Stomach (tissue), 9 donors: ENCODE results near the gene BMP7. TPM values are rescaled to one million over a fixed set of nuclear protein-coding genes. Genes with fewer than 3 reads are reported as not detected.

Experiments used
- DNase-seq, 2 donors: peaks; one replicate each; pipeline versions ENCODE4 v3.0.0 to v3.0.0-alpha.2; 2013 to 2019
- H3K27ac ChIP-seq, 5 donors: fragments of 200-600 bp in 4 of 5; sonication (generic) in 4 of 5; one replicate each; pipeline ENCODE4 v1.5.1; 2013 to 2019; ENCODE audit warnings: mild to moderate bottlenecking in 1 of 5, moderate library complexity in 1 of 5
- H3K27me3 ChIP-seq, 3 donors: fragments of 200-600 bp; sonication (generic); one replicate each; pipeline ENCODE4 v1.5.1; 2017 to 2019; ENCODE audit warnings: mixed run types in 1 of 3
- H3K36me3 ChIP-seq, 4 donors: fragments of 200-600 bp; sonication (generic); 1 replicate in 3 of 4; 2 replicates in 1 of 4; pipeline ENCODE4 v1.5.1; 2016 to 2019
- H3K4me1 ChIP-seq, 4 donors: fragments of 200-600 bp; sonication (generic); one replicate each; pipeline ENCODE4 v1.5.1; 2016 to 2019
- H3K4me3 ChIP-seq, 4 donors: fragments of 200-600 bp; sonication (generic) in 3 of 4; one replicate each; pipeline ENCODE4 v1.5.1; 2016 to 2019; ENCODE audit warnings: mild to moderate bottlenecking in 1 of 4
- H3K9me3 ChIP-seq, 4 donors: fragments of 200-600 bp; sonication (generic); one replicate each; pipeline ENCODE4 v1.5.1; 2016 to 2019
- EP300 ChIP-seq: sonication (generic); formaldehyde crosslinking; IDR thresholded peaks from one replicate; pipeline ENCODE4 v1.6.1; 2017; ENCODE audit warnings: antibody characterized with exemption
- POLR2A ChIP-seq, 4 donors: fragments of 450-650 bp; IDR thresholded peaks; one replicate each; pipeline ENCODE4 v1.6.1; 2016; ENCODE audit warnings: antibody characterized with exemption in 4 of 4, control low read depth in 2 of 4, mild to moderate bottlenecking in 1 of 4, moderate library complexity in 1 of 4
- POLR2AphosphoS5 ChIP-seq, 3 donors: sonication (generic); formaldehyde crosslinking; IDR thresholded peaks; one replicate each; pipeline ENCODE4 v1.6.1; 2016; ENCODE audit warnings: antibody characterized with exemption in 3 of 3
- WGBS, 5 donors: extraction: QIAGEN DNeasy Blood & Tissue Kit in 3 of 5; methylation state at CpG; one replicate each; pipeline versions ENCODE4 v1.1.5 to v1.1.7; 2013 to 2018; 5-methylcytosine and 5-hydroxymethylcytosine counted together
- intact Hi-C: fragments of 100-400 bp; cut with DNase I; formaldehyde crosslinking; loops from one replicate; pipeline ENCODE4 v1.15.1; 2023; ENCODE audit warnings: low total_unique reads
- polyA plus RNA-seq, 3 donors: library from polyadenylated mRNA; stranded (reverse); fragments of 200-250 nt; gene quantifications; one replicate each; pipeline ENCODE4 v1.2.3, GENCODE V29; 2013
- total RNA-seq, 5 donors: library from RNA; depleted of rRNA; stranded (reverse); fragments of >200 nt; gene quantifications; one replicate each; pipeline versions ENCODE4 v1.1.0 to v1.2.3, GENCODE V29; 2014 to 2016
- TF ChIP-seq, protein P1 (sequence below), 7 experiments: fragments of 450-650 bp in 4 of 7; fragments of 200-600 bp in 3 of 7; sonication (generic) in 3 of 7; IDR thresholded peaks; one replicate each; pipeline ENCODE4 v1.5.1; 2016 to 2019; ENCODE audit warnings: antibody characterized with exemption in 7 of 7, control low read depth in 2 of 7, mild to moderate bottlenecking in 1 of 7
- donor health status: healthy with polysubstance abuse.
- donor health status: Bipolar disorder and iron deficiency.
- donor health status: healthy.

Gene BMP7
- total and polyA plus RNA-seq, 8 donors, result under 0.01 to 11.0 (median 2.4) TPM

DNA sequence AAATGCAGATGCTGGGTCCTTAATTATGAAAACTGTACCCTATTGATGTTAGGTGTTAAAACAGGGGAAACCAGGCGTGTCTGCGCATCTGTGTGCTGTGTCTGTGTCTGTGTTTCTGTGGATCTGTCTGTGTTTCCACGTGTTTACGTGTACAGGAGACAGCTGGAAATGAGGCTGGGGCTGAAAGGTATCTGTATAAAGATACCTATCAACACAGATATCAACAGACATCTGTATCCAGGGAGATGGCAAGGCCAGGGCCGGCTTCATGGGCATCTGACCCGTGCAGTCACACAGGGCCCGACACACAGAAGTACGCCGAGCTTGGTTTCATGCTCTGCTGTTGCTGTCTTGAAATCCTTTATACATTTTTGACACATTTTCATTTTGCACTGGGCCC lies 48.6 kb downstream of the BMP7 start:
- 74 to 86% (median 81%) methylated on average over 9 of the region's 9 CpGs for WGBS, 5 donors
- intact Hi-C loops, result no loop called here
- Histone ChIP-seq H3K4me3 (no peak overlapping the region), H3K36me3 (no peaks in the 10 kb centered on the region), H3K4me1 (peaks cover 0 to 2% (median 2%) of the 10 kb centered on the region in 4 donors), H3K27ac (no peak overlapping the region), H3K9me3 (no peaks in the 10 kb centered on the region), H3K27me3 (peaks cover 0 to 16% (median 0%) of the 10 kb centered on the region in 3 donors)
- TF ChIP-seq POLR2AphosphoS5 (IDR thresholded peaks at IDR 0.05) (no peak), POLR2A (IDR thresholded peaks at IDR 0.05) (no peak), EP300 (no peak)
- TF ChIP-seq, protein P1, sequence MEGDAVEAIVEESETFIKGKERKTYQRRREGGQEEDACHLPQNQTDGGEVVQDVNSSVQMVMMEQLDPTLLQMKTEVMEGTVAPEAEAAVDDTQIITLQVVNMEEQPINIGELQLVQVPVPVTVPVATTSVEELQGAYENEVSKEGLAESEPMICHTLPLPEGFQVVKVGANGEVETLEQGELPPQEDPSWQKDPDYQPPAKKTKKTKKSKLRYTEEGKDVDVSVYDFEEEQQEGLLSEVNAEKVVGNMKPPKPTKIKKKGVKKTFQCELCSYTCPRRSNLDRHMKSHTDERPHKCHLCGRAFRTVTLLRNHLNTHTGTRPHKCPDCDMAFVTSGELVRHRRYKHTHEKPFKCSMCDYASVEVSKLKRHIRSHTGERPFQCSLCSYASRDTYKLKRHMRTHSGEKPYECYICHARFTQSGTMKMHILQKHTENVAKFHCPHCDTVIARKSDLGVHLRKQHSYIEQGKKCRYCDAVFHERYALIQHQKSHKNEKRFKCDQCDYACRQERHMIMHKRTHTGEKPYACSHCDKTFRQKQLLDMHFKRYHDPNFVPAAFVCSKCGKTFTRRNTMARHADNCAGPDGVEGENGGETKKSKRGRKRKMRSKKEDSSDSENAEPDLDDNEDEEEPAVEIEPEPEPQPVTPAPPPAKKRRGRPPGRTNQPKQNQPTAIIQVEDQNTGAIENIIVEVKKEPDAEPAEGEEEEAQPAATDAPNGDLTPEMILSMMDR (IDR thresholded peaks at IDR 0.05), result no peak
- DNase-seq, result no peak

- no peak for DNase-seq
Observed at GRCh38 chr20:57216669-57217068, 49.8 kb downstream of the BMP7 start.

GRCh38 chr20:57215826-57216471 lies 50.5 kb downstream of the BMP7 start:
- DNase-seq, result no peak
- 74 to 89% (median 84%) methylated on average over 10 of the region's 10 CpGs for WGBS, 5 donors
- H3K27ac ChIP-seq, result no peak overlapping the region

More at GRCh38 chr20:57216669-57217068, 49.8 kb downstream of the BMP7 start:
- Histone ChIP-seq H3K4me1 (peaks cover 0 to 13% (median 13%) of the 10 kb centered on the region in 4 donors), H3K27me3 (peaks cover 0 to 14% (median 0%) of the 10 kb centered on the region in 3 donors), H3K36me3 (no peaks in the 10 kb centered on the region), H3K27ac (no peak overlapping the region), H3K9me3 (no peaks in the 10 kb centered on the region), H3K4me3 (no peak overlapping the region)
- WGBS, 5 donors, result 60 to 81% (median 74%) methylated on average over 9 of the region's 9 CpGs
- intact Hi-C loops, result no loop called here
- TF ChIP-seq, protein P1 (IDR thresholded peaks at IDR 0.05), result no peak
- TF ChIP-seq POLR2AphosphoS5 (IDR thresholded peaks at IDR 0.05) (no peak), EP300 (no peak), POLR2A (IDR thresholded peaks at IDR 0.05) (no peak)

DNA sequence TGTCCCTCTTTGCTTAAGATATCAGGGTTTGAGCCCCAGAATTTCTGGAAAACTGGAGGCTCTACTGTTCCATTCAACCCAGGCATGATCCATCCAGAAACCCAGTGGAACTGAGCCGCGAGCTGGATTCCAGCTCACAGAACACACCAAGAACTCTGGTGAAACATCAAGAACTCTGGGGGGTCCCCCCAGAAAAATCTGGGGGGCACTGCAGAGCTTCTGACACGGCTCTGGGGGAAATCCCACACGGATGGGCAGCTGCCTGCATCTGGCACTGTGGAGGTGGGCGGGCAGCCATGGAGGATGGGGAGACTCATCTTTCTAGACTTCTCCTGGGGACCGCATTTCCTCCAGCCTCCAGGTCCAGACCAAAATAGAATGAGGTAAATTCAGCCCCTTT lies 51.0 kb downstream of the BMP7 start:
- Histone ChIP-seq H3K4me3 (no peak overlapping the region), H3K27me3 (peaks cover 0 to 8% (median 0%) of the 10 kb centered on the region in 3 donors), H3K4me1 (peaks cover 0 to 19% (median 13%) of the 10 kb centered on the region in 4 donors), H3K36me3 (no peaks in the 10 kb centered on the region), H3K9me3 (no peaks in the 10 kb centered on the region), H3K27ac (no peak overlapping the region)
- WGBS, 5 donors, result 79 to 85% (median 83%) methylated on average over 6 of the region's 6 CpGs
- no peak for TF ChIP-seq POLR2A (IDR thresholded peaks at IDR 0.05)
- no peak for TF ChIP-seq EP300
- no peak for TF ChIP-seq POLR2AphosphoS5 (IDR thresholded peaks at IDR 0.05)
- TF ChIP-seq, protein P1 (IDR thresholded peaks at IDR 0.05), result no peak
- DNase-seq, result no peak
- intact Hi-C loops, result no loop called here

More at GRCh38 chr20:57215826-57216471, 50.5 kb downstream of the BMP7 start:
- no peak overlapping the region for H3K4me3 ChIP-seq
- peaks cover 0 to 10% (median 0%) of the 10 kb centered on the region in 3 donors for H3K27me3 ChIP-seq
- H3K9me3 ChIP-seq, result no peaks in the 10 kb centered on the region
- peaks cover 0 to 14% (median 13%) of the 10 kb centered on the region in 4 donors for H3K4me1 ChIP-seq
- intact Hi-C loops, result no loop called here
- no peaks in the 10 kb centered on the region for H3K36me3 ChIP-seq
- TF ChIP-seq POLR2AphosphoS5 (IDR thresholded peaks at IDR 0.05) (no peak), EP300 (no peak), POLR2A (IDR thresholded peaks at IDR 0.05) (no peak)
- TF ChIP-seq, protein P1 (IDR thresholded peaks at IDR 0.05), result no peak
